HL-60 (cell line): Measurements from ENCODE around the gene SYT11.

Source experiments
- CTCF ChIP-seq: IDR thresholded peaks from one replicate; pipeline ENCODE4 v1.5.1; 2011; ENCODE audit warnings: low read length, control low read depth, inconsistent platforms; ENCODE audit not compliant: insufficient read depth
- GABPA ChIP-seq: IDR thresholded peaks from 2 replicates; pipeline ENCODE4 v1.6.1; 2012; ENCODE audit warnings: low read depth

GRCh38 chr1:155900161-155900560 lies 40.8 kb downstream of the SYT11 start:
- TF ChIP-seq CTCF (no peak), GABPA (no peak)
